Thoracic aorta (tissue), 2 donors: ENCODE results near the gene ARHGAP6. TPM values are rescaled to one million over a fixed set of nuclear protein-coding genes. Genes with fewer than 3 reads are reported as not detected.
A peak's percentile ranks its signal among the peaks of the same experiment; 100 is the strongest.

Experiments used
- ATAC-seq: fragments of 150-250 bp; one replicate; pipeline ENCODE4 v1.8.0; 2017; ENCODE audit warnings: low read depth; ENCODE audit not compliant: insufficient number of reproducible peaks, low FRiP score
- DNase-seq: peaks from one replicate; pipeline ENCODE4 v3.0.0-alpha.2; 2020; ENCODE audit warnings: low spot score
- H3K27ac ChIP-seq, 2 donors: fragments of 200-600 bp; sonication (generic); 1 replicate in 1 of 2; 2 replicates in 1 of 2; pipeline ENCODE4 v1.5.1; 2016; ENCODE audit warnings: mild to moderate bottlenecking in 2 of 2, moderate library complexity in 2 of 2
- H3K27me3 ChIP-seq: fragments of 200-600 bp; sonication (generic); replicated peaks from 2 replicates; pipeline ENCODE4 v1.6.0; 2016; ENCODE audit warnings: mild to moderate bottlenecking; ENCODE audit not compliant: insufficient read depth
- H3K36me3 ChIP-seq: fragments of 200-600 bp; sonication (generic); one replicate; pipeline ENCODE4 v1.5.1; 2016
- H3K4me1 ChIP-seq, 2 donors: fragments of 200-600 bp; sonication (generic); 1 replicate in 1 of 2; 2 replicates in 1 of 2; pipeline versions ENCODE4 v1.5.1 to v1.6.0; 2016; ENCODE audit warnings: low read depth in 2 of 2, mild to moderate bottlenecking in 1 of 2; ENCODE audit not compliant: control insufficient read depth in 1 of 2
- H3K4me3 ChIP-seq: fragments of 200-600 bp; sonication (generic); 2 replicates; pipeline ENCODE4 v1.5.1; 2016; ENCODE audit warnings: mild to moderate bottlenecking
- H3K9me3 ChIP-seq: fragments of 200-600 bp; sonication (generic); 2 replicates; pipeline ENCODE4 v1.5.1; 2016
- total RNA-seq, 2 donors: library from RNA; depleted of rRNA; stranded (reverse); fragments of >200 nt; gene quantifications; one replicate each; pipeline versions ENCODE4 v1.1.0 to v1.2.3, GENCODE V29; 2016
- TF ChIP-seq, protein P1 (sequence below): fragments of 200-600 bp; sonication (generic); IDR thresholded peaks from one replicate; pipeline ENCODE4 v1.5.1; 2019; ENCODE audit warnings: antibody characterized with exemption

The ARHGAP6 gene
- total RNA-seq, 2 donors from 2014 or later: 14.6 to 22.3 TPM

DNA sequence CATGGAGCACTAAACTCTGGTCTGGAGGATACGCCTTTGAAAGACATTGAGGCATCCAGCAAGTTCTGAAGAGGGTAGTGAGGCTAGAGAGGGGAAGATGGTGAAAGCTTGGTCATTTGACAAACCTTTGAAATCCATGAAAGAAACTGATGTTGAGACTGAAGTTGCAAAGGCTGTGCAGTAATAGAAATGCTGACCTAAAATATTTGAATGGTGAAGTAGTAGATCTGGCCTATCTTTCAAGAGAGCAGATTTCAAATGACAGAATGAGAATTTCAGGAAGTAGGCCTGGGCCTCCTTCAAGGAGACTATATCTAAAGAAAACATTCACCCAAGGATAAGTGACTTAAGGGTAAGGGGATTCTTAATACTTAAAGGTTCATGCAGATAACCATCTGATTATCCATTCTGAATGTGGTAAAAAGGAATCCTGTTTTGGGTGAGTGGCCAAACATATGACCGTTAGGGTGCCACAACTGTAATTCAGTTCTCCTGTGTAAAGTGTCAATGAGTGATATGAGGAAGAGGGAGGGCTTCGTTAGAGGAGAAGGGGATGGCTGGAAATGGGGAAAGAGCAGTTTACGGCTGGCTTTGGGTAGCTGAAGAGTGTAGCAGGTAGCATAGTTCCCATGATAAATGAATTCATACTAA lies 310.3 kb downstream of the ARHGAP6 start:
- H3K36me3 ChIP-seq: no peaks in the 10 kb centered on the region
- no peak for DNase-seq

DNA sequence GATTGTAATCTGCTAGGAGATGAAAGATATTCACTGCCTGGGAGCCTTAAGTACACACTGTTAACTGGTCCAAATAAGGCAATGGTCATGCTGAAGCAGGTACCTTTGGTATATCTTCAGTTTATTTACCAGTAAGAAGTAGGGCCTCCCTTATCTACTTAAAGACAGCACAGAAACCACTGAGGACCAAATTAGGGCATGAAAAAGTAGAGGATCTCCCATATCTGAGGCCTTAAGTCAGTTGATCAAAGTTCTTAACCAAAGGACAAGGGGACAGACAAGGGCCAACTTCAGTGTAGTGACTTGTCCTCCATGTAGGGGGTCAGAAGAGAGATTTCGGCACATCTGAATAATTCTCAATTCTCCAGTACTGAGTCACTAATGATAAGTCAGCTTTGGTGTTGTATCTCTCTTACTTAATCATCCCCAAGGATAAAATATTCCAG lies 313.4 kb downstream of the ARHGAP6 start:
- peaks cover 0 to 35% of the 10 kb centered on the region in 2 donors for H3K4me1 ChIP-seq
- no peaks in the 10 kb centered on the region for H3K9me3 ChIP-seq
- TF ChIP-seq, protein P1, sequence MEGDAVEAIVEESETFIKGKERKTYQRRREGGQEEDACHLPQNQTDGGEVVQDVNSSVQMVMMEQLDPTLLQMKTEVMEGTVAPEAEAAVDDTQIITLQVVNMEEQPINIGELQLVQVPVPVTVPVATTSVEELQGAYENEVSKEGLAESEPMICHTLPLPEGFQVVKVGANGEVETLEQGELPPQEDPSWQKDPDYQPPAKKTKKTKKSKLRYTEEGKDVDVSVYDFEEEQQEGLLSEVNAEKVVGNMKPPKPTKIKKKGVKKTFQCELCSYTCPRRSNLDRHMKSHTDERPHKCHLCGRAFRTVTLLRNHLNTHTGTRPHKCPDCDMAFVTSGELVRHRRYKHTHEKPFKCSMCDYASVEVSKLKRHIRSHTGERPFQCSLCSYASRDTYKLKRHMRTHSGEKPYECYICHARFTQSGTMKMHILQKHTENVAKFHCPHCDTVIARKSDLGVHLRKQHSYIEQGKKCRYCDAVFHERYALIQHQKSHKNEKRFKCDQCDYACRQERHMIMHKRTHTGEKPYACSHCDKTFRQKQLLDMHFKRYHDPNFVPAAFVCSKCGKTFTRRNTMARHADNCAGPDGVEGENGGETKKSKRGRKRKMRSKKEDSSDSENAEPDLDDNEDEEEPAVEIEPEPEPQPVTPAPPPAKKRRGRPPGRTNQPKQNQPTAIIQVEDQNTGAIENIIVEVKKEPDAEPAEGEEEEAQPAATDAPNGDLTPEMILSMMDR: no peak
- H3K36me3 ChIP-seq: no peaks in the 10 kb centered on the region
- H3K27ac ChIP-seq: peak overlapping the region in 1 of 2 donors; percentile 37
- no peak overlapping the region for H3K4me3 ChIP-seq
- ATAC-seq: no peak
- no peaks in the 10 kb centered on the region for H3K27me3 ChIP-seq
- no peak for DNase-seq

More for the DNA sequence above, 310.3 kb downstream of the ARHGAP6 start:
- no peak overlapping the region for H3K27ac ChIP-seq
- no peak overlapping the region for H3K4me3 ChIP-seq
- ATAC-seq: no peak
- H3K27me3 ChIP-seq: no peaks in the 10 kb centered on the region
- TF ChIP-seq, protein P1: no peak
- H3K4me1 ChIP-seq: peaks cover 0 to 32% of the 10 kb centered on the region in 2 donors
- no peaks in the 10 kb centered on the region for H3K9me3 ChIP-seq

DNA sequence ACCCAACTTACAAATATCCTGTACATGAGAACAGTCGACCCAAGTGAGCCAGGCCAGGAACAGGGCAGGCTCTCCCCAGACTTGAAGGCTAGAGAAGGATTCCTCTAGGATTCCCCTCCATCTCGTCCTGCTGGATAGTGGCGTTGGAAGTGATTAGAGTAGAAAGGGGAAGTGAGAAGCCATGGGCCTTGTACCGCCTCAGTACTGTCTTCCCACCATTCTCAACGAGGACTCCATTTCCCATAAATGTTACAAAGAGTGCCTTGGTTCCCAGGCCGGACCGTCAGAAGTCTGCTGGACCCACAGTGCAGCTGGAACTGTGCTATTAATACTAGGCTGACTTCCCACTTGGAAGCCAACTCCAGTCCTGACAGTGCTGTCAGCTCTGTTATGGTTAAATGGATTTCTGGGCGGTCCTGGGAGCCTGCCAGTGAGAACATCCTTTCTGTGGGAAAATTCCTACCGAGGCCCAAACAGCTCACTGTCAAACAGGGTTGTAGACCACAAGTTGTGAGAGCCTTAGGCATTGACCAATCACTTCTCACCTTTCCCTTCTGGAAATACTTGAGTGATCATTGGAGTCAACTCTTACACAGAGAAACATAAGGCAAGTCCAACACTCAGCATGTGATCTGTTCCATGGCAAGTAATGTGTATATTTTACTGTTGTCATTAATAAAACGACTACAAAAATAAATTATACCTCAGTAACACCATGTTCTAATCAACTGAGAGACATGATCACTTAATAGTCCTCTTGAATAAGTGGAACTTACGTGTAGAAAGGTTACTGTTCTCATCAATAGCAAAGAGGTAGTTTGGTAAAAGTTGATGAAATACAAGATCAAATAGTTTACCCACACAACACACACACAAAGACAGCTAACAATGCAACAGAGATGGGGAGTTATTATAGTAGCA lies 314.1 kb downstream of the ARHGAP6 start:
- DNase-seq: no peak
- Histone ChIP-seq H3K27me3 (no peaks in the 10 kb centered on the region), H3K27ac (peak overlapping the region; percentile 37 to 43), H3K4me1 (peaks cover 0 to 35% of the 10 kb centered on the region in 2 donors), H3K36me3 (no peaks in the 10 kb centered on the region), H3K9me3 (no peaks in the 10 kb centered on the region), H3K4me3 (no peak overlapping the region)
- TF ChIP-seq, protein P1: no peak
- no peak for ATAC-seq

DNA sequence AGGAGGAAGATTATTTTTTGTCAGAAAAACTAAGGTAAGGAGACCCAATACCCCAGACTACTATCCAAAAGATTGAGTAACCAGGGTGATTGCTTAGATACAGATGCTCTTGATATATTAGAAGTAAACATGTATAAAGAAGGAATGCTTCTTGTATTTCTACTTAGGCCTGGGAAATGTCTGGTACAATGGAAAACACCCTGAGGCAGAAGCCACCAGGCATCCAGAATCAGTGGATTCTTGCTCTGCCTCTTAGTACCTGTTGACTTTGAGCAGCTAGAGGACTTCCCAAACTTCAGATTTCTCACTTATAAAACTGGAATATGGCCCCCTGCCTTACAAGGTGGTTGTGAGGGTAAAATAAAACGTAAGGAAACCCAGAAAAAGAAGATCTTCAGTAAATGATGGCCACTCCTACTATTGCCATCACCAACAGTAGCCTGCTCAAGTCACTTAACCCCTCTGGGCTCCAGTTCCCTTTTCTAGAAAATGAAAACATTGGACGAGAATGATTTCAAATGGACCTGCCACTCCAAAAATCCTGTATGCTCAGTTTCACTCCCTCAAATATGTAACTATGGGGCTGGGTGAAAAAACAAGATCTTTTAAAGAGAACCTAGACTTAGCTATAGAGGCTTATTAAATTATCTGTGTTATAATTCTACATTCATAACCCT lies 315.9 kb downstream of the ARHGAP6 start:
- H3K9me3 ChIP-seq: no peaks in the 10 kb centered on the region
- H3K27me3 ChIP-seq: no peaks in the 10 kb centered on the region
- H3K36me3 ChIP-seq: no peaks in the 10 kb centered on the region
- ATAC-seq: no peak
- TF ChIP-seq, protein P1: no peak
- no peak overlapping the region for H3K27ac ChIP-seq
- H3K4me3 ChIP-seq: no peak overlapping the region
- DNase-seq: no peak
- peaks cover 3 to 35% of the 10 kb centered on the region in 2 donors for H3K4me1 ChIP-seq

DNA sequence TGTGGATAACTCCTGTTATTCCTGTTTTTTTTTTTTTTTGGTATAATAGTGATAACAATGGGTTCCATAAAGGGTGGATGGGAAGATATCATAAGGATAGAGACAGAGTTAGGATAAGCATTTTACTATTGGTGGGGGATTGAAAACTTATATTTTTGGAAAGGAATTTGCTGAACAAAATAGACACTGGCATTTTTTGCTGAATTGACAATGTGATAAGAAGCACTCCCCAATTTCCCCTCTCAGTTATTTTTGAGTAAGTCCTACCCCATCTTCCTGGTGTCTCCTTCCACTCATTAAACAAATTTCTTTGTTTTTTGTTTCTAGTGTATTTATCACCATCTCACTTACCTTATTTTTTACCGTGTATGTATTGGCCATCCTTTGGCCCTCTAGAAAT lies 316.7 kb downstream of the ARHGAP6 start:
- ATAC-seq (no peak), DNase-seq (no peak)
- Histone ChIP-seq H3K4me1 (peaks cover 3 to 35% of the 10 kb centered on the region in 2 donors), H3K36me3 (no peaks in the 10 kb centered on the region), H3K9me3 (no peaks in the 10 kb centered on the region), H3K27ac (no peak overlapping the region), H3K4me3 (no peak overlapping the region), H3K27me3 (no peaks in the 10 kb centered on the region)
- TF ChIP-seq, protein P1: no peak
